Measurements from ENCODE around the gene HDAC11. TPM values are rescaled to one million over a fixed set of nuclear protein-coding genes. Genes with fewer than 3 reads are reported as not detected.
"Not testable (repeated sequence)": the region's sequence is repeated elsewhere in the genome, so short reads cannot be mapped to it uniquely, and the experiment has no call there.

HDAC11 gene
- total RNA-seq (2022): 11.8 and 16.5 TPM in 2 replicates
- Bru-seq, nascent RNA: percentile 43 among the genes with signal in this experiment
- BruChase-seq, experiment 1, labeled RNA remaining after a 6-hour chase: percentile 43 among the genes with signal in this experiment
- BruChase-seq, experiment 2, labeled RNA remaining after a 2-hour chase: percentile 54 among the genes with signal in this experiment
- long read RNA-seq, transcript HDAC11-201 (10 exons, 2,960 nt): major isoform, 5 of 9 reads
- long read RNA-seq, partial matches to known transcripts: 1 of 9 reads
- long read RNA-seq, other reads (novel, unspliced or antisense): 2 of 9 reads

GRCh38 chr3:13479582-13480339, at the start of gene HDAC11:
TSS of gene HDAC11 (plus strand) at chr3:13480306. CDS start at chr3:13480348, 42 bp downstream.
- H3K9me3 Mint-ChIP-seq (ENCODE audit: low read depth, unreplicated experiment): no peaks in the 10 kb centered on the region

GRCh38 chr3:13430411-13430875, 49.7 kb upstream of the HDAC11 start:
- H3K9me3 Mint-ChIP-seq (ENCODE audit: low read depth, unreplicated experiment); CTCF ChIA-PET; BruUV-seq (replicated peaks); H3K36me3 Mint-ChIP-seq (ENCODE audit: insufficient read depth, unreplicated experiment); intact Hi-C loops (cut with micrococcal nuclease; ENCODE audit: unreplicated experiment); H3K4me3 Mint-ChIP-seq (ENCODE audit: low read depth, unreplicated experiment); H3K27ac Mint-ChIP-seq (ENCODE audit: unreplicated experiment); DNase-seq; H3K4me1 Mint-ChIP-seq (ENCODE audit: low read depth, unreplicated experiment): not testable (repeated sequence)
- H3K27me3 Mint-ChIP-seq (ENCODE audit: unreplicated experiment): peaks cover 20% of the 10 kb centered on the region

More at GRCh38 chr3:13479582-13480339, at the start of gene HDAC11:
- Mint-ChIP-seq H3K27me3 (ENCODE audit: unreplicated experiment) (no peaks in the 10 kb centered on the region), H3K36me3 (ENCODE audit: insufficient read depth, unreplicated experiment) (peaks cover 10% of the 10 kb centered on the region), H3K27ac (ENCODE audit: unreplicated experiment) (peak within 1 kb of the TSS; percentile 24), H3K4me3 (ENCODE audit: low read depth, unreplicated experiment) (peak within 1 kb of the TSS; percentile 80), H3K4me1 (ENCODE audit: low read depth, unreplicated experiment) (peaks cover 4% of the 10 kb centered on the region)
- BruUV-seq (replicated peaks): no TSS peak
- CTCF ChIA-PET: interaction anchor here (0.6 to 1.0 kb wide), 3 partner anchors 28 to 400 kb away, joined by 3 to 13 read pairs (median 3); partner anchors contain the start of gene WNT7A
- DNase-seq: peak; percentile 98
- TF ChIP-seq, protein P1, sequence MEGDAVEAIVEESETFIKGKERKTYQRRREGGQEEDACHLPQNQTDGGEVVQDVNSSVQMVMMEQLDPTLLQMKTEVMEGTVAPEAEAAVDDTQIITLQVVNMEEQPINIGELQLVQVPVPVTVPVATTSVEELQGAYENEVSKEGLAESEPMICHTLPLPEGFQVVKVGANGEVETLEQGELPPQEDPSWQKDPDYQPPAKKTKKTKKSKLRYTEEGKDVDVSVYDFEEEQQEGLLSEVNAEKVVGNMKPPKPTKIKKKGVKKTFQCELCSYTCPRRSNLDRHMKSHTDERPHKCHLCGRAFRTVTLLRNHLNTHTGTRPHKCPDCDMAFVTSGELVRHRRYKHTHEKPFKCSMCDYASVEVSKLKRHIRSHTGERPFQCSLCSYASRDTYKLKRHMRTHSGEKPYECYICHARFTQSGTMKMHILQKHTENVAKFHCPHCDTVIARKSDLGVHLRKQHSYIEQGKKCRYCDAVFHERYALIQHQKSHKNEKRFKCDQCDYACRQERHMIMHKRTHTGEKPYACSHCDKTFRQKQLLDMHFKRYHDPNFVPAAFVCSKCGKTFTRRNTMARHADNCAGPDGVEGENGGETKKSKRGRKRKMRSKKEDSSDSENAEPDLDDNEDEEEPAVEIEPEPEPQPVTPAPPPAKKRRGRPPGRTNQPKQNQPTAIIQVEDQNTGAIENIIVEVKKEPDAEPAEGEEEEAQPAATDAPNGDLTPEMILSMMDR (IDR thresholded peaks at IDR 0.05; ENCODE audit: unreplicated experiment): no peak
- intact Hi-C loops (cut with micrococcal nuclease; ENCODE audit: unreplicated experiment): no loop called here

GRCh38 chr3:13432093-13432492, 48.0 kb upstream of the HDAC11 start:
- intact Hi-C loops (cut with micrococcal nuclease; ENCODE audit: unreplicated experiment): no loop called here
- TF ChIP-seq, protein P1 (IDR thresholded peaks at IDR 0.05; ENCODE audit: unreplicated experiment): no peak
- no peak overlapping the region for H3K4me3 Mint-ChIP-seq (ENCODE audit: low read depth, unreplicated experiment)
- CTCF ChIA-PET: no interaction called here
- BruUV-seq (replicated peaks): no TSS peak
- H3K27me3 Mint-ChIP-seq (ENCODE audit: unreplicated experiment): peaks cover 20% of the 10 kb centered on the region
- no peak overlapping the region for H3K27ac Mint-ChIP-seq (ENCODE audit: unreplicated experiment)
- no peaks in the 10 kb centered on the region for H3K9me3 Mint-ChIP-seq (ENCODE audit: low read depth, unreplicated experiment)
- no peaks in the 10 kb centered on the region for H3K36me3 Mint-ChIP-seq (ENCODE audit: insufficient read depth, unreplicated experiment)
- no peaks in the 10 kb centered on the region for H3K4me1 Mint-ChIP-seq (ENCODE audit: low read depth, unreplicated experiment)
- no peak for DNase-seq

GRCh38 chr3:13433912-13434311, 46.2 kb upstream of the HDAC11 start:
- BruUV-seq (replicated peaks): no TSS peak
- intact Hi-C loops (cut with micrococcal nuclease; ENCODE audit: unreplicated experiment): no loop called here
- H3K4me1 Mint-ChIP-seq (ENCODE audit: low read depth, unreplicated experiment): no peaks in the 10 kb centered on the region
- CTCF ChIA-PET: no interaction called here
- no peak overlapping the region for H3K27ac Mint-ChIP-seq (ENCODE audit: unreplicated experiment)
- no peak for DNase-seq
- H3K9me3 Mint-ChIP-seq (ENCODE audit: low read depth, unreplicated experiment): no peaks in the 10 kb centered on the region
- H3K27me3 Mint-ChIP-seq (ENCODE audit: unreplicated experiment): peaks cover 20% of the 10 kb centered on the region
- no peaks in the 10 kb centered on the region for H3K36me3 Mint-ChIP-seq (ENCODE audit: insufficient read depth, unreplicated experiment)
- H3K4me3 Mint-ChIP-seq (ENCODE audit: low read depth, unreplicated experiment): no peak overlapping the region
- TF ChIP-seq, protein P1 (IDR thresholded peaks at IDR 0.05; ENCODE audit: unreplicated experiment): no peak

- not testable (repeated sequence) for BruUV-seq (replicated peaks)
- CTCF ChIA-PET: interaction anchor here (0.8 kb wide), 1 partner anchor 65 kb away, joined by 3 read pairs; no protein-coding TSS in a partner anchor
Observed at GRCh38 chr3:13436213-13436612, 43.9 kb upstream of the HDAC11 start.

More at GRCh38 chr3:13436213-13436612, 43.9 kb upstream of the HDAC11 start:
- H3K36me3 Mint-ChIP-seq (ENCODE audit: insufficient read depth, unreplicated experiment); H3K4me3 Mint-ChIP-seq (ENCODE audit: low read depth, unreplicated experiment); intact Hi-C loops (cut with micrococcal nuclease; ENCODE audit: unreplicated experiment); DNase-seq; H3K9me3 Mint-ChIP-seq (ENCODE audit: low read depth, unreplicated experiment); H3K27ac Mint-ChIP-seq (ENCODE audit: unreplicated experiment); H3K4me1 Mint-ChIP-seq (ENCODE audit: low read depth, unreplicated experiment): not testable (repeated sequence)
- H3K27me3 Mint-ChIP-seq (ENCODE audit: unreplicated experiment): peaks cover 20% of the 10 kb centered on the region

Measured in Calu3 (cell line).